Endothelial cell of umbilical vein (primary cell): ENCODE data around the gene GSG1L. TPM values are rescaled to one million over a fixed set of nuclear protein-coding genes. Genes with fewer than 3 reads are reported as not detected.

Experiments
- BruUV-seq: library from RNA; stranded (reverse); fragments of 400-500 nt; replicated peaks from 2 replicates; lab custom pipeline; 2021; lab: Mats Ljungman, UMichigan
- CTCF ChIA-PET: fragments of 300-600, 350-600 bp; sonication (Branson Sonifier 250); formaldehyde crosslinking; loops from one replicate; lab custom pipeline; 2021; ENCODE audit warnings: antibody characterized with exemption, inconsistent platforms; lab: Charles Lee
- POLR2A ChIA-PET: fragments of 300-600, 350-600 bp; sonication (Branson Sonifier 250); formaldehyde crosslinking; loops from one replicate; lab custom pipeline; 2021; ENCODE audit warnings: antibody characterized with exemption, inconsistent platforms; lab: Charles Lee
- DNase-seq: peaks from one replicate; pipeline ENCODE4 v3.0.0-alpha.2; 2011; ENCODE audit warnings: low read depth, low spot score
- FAIRE-seq: peaks from 2 replicates; lab custom pipeline; 2011; peaks lifted over from hg19 to GRCh38; lab: Jason Lieb, UNC
- H2AFZ ChIP-seq: 2 replicates; pipeline ENCODE4 v1.6.0; 2012; ENCODE audit warnings: low read depth, low read length, control low read depth, inconsistent platforms
- H3K27ac ChIP-seq: 2 replicates; pipeline ENCODE4 v1.5.1; 2011; ENCODE audit warnings: low read depth, mild to moderate bottlenecking, control low read depth, low read length, moderate library complexity; ENCODE audit not compliant: insufficient read depth
- H3K27me3 ChIP-seq, 2 experiments: 2 replicates each; pipeline versions ENCODE4 v1.6.0 to v1.6.1; 2011; ENCODE audit warnings: low read length in 2 of 2, mixed read lengths in 1 of 2; ENCODE audit not compliant: control insufficient read depth in 2 of 2, insufficient read depth in 2 of 2
- H3K36me3 ChIP-seq, 2 experiments: 2 replicates in 1 of 2; 3 replicates in 1 of 2; pipeline ENCODE4 v1.5.1; 2011; ENCODE audit warnings: low read length in 2 of 2, mild to moderate bottlenecking in 1 of 2, moderate library complexity in 1 of 2; ENCODE audit not compliant: control insufficient read depth in 2 of 2, insufficient read depth in 2 of 2; ENCODE audit errors: extremely low read depth in 1 of 2
- H3K4me1 ChIP-seq: 3 replicates; pipeline ENCODE4 v1.5.1; 2011; ENCODE audit warnings: mild to moderate bottlenecking, low read length; ENCODE audit not compliant: control insufficient read depth, insufficient read depth; ENCODE audit errors: extremely low read depth
- H3K4me2 ChIP-seq: 2 replicates; pipeline ENCODE4 v1.6.1; 2011; ENCODE audit warnings: low read length, control low read depth, mixed read lengths; ENCODE audit not compliant: insufficient read depth
- H3K4me3 ChIP-seq, 3 experiments: fragments of 200-600 bp in 1 of 3; sonication (generic), shearing (Covaris generic) in 1 of 3; replicated peaks in 1 of 3; 2 replicates each; pipeline ENCODE4 v1.5.1; 2011 to 2016; ENCODE audit warnings: control low read depth in 3 of 3, low read length in 3 of 3, mild to moderate bottlenecking in 2 of 3, inconsistent platforms in 1 of 3, low read depth in 1 of 3, moderate library complexity in 1 of 3; ENCODE audit not compliant: insufficient read depth in 1 of 3
- H3K79me2 ChIP-seq: 2 replicates; pipeline ENCODE4 v1.6.0; 2012; ENCODE audit warnings: low read length, inconsistent platforms; ENCODE audit not compliant: control insufficient read depth, insufficient read depth
- H3K9ac ChIP-seq: replicated peaks from 2 replicates; pipeline ENCODE3; 2011; ENCODE audit warnings: low read length, control low read depth; ENCODE audit not compliant: insufficient read depth; ENCODE audit errors: extremely low read depth
- H3K9me1 ChIP-seq: replicated peaks from 3 replicates; pipeline ENCODE4 v1.6.0; 2011; ENCODE audit warnings: mild to moderate bottlenecking, low read length; ENCODE audit not compliant: control insufficient read depth, insufficient read depth; ENCODE audit errors: extremely low read depth
- H3K9me3 ChIP-seq: replicated peaks from 2 replicates; pipeline ENCODE4 v1.5.1; 2012; ENCODE audit warnings: low read length, inconsistent platforms; ENCODE audit not compliant: control insufficient read depth, insufficient read depth
- H4K20me1 ChIP-seq: replicated peaks from 2 replicates; pipeline ENCODE3; 2011; ENCODE audit warnings: mild to moderate bottlenecking, low read length; ENCODE audit not compliant: control insufficient read depth, insufficient read depth; ENCODE audit errors: extremely low read depth
- CTCF ChIP-seq, 2 donors: IDR thresholded peaks; 1 replicate in 1 of 2; 2 replicates in 1 of 2; pipeline ENCODE4 v1.5.1; 2011; ENCODE audit warnings: low read length in 2 of 2, mild to moderate bottlenecking in 2 of 2, moderate library complexity in 2 of 2, control low read depth in 1 of 2, inconsistent platforms in 1 of 2, low read depth in 1 of 2; ENCODE audit not compliant: insufficient read depth in 1 of 2; ENCODE audit errors: extremely low read depth in 1 of 2
- EZH2 ChIP-seq: IDR thresholded peaks from 2 replicates; pipeline ENCODE4 v1.6.1; 2012; ENCODE audit warnings: borderline replicate concordance, low read depth, mild to moderate bottlenecking, moderate library complexity, low read length, inconsistent platforms; ENCODE audit not compliant: severe bottlenecking
- FOS ChIP-seq: IDR thresholded peaks from 2 replicates; pipeline ENCODE4 v1.6.1; 2011; ENCODE audit warnings: mild to moderate bottlenecking, low read length, moderate library complexity, borderline replicate concordance; ENCODE audit not compliant: insufficient read depth
- GATA2 ChIP-seq: IDR thresholded peaks from 2 replicates; pipeline ENCODE4 v1.7.0; 2011; ENCODE audit warnings: low read depth, mild to moderate bottlenecking, moderate library complexity, mixed read lengths, low read length; ENCODE audit not compliant: insufficient read length, insufficient read depth
- JUN ChIP-seq: IDR thresholded peaks from 2 replicates; pipeline ENCODE4 v1.6.1; 2011; ENCODE audit warnings: borderline replicate concordance, low read depth; ENCODE audit not compliant: insufficient read length, insufficient read depth
- MAX ChIP-seq: IDR thresholded peaks from 2 replicates; pipeline ENCODE4 v1.6.1; 2011; ENCODE audit not compliant: insufficient read depth, insufficient read length
- MYC ChIP-seq: IDR thresholded peaks from one replicate; pipeline ENCODE4 v1.6.1; 2011; ENCODE audit warnings: mild to moderate bottlenecking, low read depth, low read length
- POLR2A ChIP-seq: IDR thresholded peaks from 2 replicates; pipeline ENCODE4 v1.6.1; 2012; ENCODE audit warnings: low read depth, mild to moderate bottlenecking, control low read depth, low read length
- POLR2AphosphoS5 ChIP-seq: IDR thresholded peaks from 2 replicates; pipeline ENCODE4 v1.6.1; 2012; ENCODE audit warnings: low read depth, mild to moderate bottlenecking, control low read depth, low read length, moderate library complexity; ENCODE audit not compliant: insufficient read depth
- dilution Hi-C: fragments of 300-500 bp; cut with MboI; formaldehyde crosslinking; loops from one replicate; pipeline ENCODE4 v1.15.0; 2019; ENCODE audit warnings: low sequenced_read_pairs; ENCODE audit not compliant: extremely low pct_ligation_motif_present
- intact Hi-C: fragments of 100-400 bp; cut with micrococcal nuclease; formaldehyde crosslinking; loops from one replicate; pipeline ENCODE4 v1.10.0; 2022
- polyA plus RNA-seq, 4 experiments: library from polyadenylated mRNA; depleted of rRNA in 3 of 4; stranded (reverse) in 3 of 4; unstranded in 1 of 4; fragments of >200 nt; gene quantifications; 2 replicates each; pipeline versions ENCODE4 v1.2.1 to v1.2.3, GENCODE V29; 2011 to 2012; ENCODE audit warnings: missing spikeins in 1 of 4
- total RNA-seq: library from RNA; stranded (reverse); gene quantifications from 2 replicates; pipeline ENCODE4 v1.2.3, GENCODE V29; 2021

Gene GSG1L
- total and polyA plus RNA-seq, 2 donors (not counting 3 experiments of a cell fraction or from before 2014, with no cell fraction given), result 0.06 TPM; not detected in 1

- no peak for FAIRE-seq
These were observed 270.8 kb downstream of the GSG1L start for GRCh38 chr16:27792486-27793248.

More at GRCh38 chr16:27792486-27793248, 270.8 kb downstream of the GSG1L start:
- Histone ChIP-seq H3K27ac (no peak overlapping the region), H3K4me3 (no peak overlapping the region), H4K20me1 (no peaks in the 10 kb centered on the region), H3K4me1 (no peaks in the 10 kb centered on the region), H3K27me3 (no peaks in the 10 kb centered on the region), H3K4me2 (no peak overlapping the region), H3K79me2 (no peaks in the 10 kb centered on the region), H3K36me3 (no peaks in the 10 kb centered on the region), H3K9me3 (no peaks in the 10 kb centered on the region), H3K9ac (no peak overlapping the region), H2AFZ (no peak overlapping the region), H3K9me1 (no peaks in the 10 kb centered on the region)
- POLR2A ChIA-PET, result no interaction called here
- no TSS peak for BruUV-seq
- CTCF ChIA-PET, result no interaction called here
- no peak for DNase-seq
- no peak for TF ChIP-seq CTCF (IDR thresholded peaks at IDR 0.05; ENCODE audit: extremely low read depth in 1 of 2, insufficient read depth in 1 of 2, low read depth in 1 of 2, low read length in 2 of 2)
- TF ChIP-seq GATA2, result no peak
- no peak for TF ChIP-seq JUN
- no peak for TF ChIP-seq POLR2A
- TF ChIP-seq POLR2AphosphoS5, result no peak
- TF ChIP-seq EZH2, result no peak
- no peak for TF ChIP-seq MAX
- TF ChIP-seq FOS, result no peak
- TF ChIP-seq MYC, result no peak
- dilution Hi-C loops (no loop called here), intact Hi-C loops (no loop called here)
